PC-9 (cell line): ENCODE results near the gene GNRHR.

Source experiments
- EZH2 ChIP-seq: fragments of 200-600 bp; sonication (generic); IDR thresholded peaks from 2 replicates; pipeline ENCODE4 v1.8.0; 2017; ENCODE audit warnings: antibody characterized with exemption, low read depth
- TF ChIP-seq, protein P1 (sequence below): fragments of 200-600 bp; sonication (generic); conservative IDR thresholded peaks from 2 replicates; pipeline ENCODE4 v1.6.1; 2017; ENCODE audit warnings: mixed run types, antibody characterized with exemption, mild to moderate bottlenecking, moderate library complexity

DNA sequence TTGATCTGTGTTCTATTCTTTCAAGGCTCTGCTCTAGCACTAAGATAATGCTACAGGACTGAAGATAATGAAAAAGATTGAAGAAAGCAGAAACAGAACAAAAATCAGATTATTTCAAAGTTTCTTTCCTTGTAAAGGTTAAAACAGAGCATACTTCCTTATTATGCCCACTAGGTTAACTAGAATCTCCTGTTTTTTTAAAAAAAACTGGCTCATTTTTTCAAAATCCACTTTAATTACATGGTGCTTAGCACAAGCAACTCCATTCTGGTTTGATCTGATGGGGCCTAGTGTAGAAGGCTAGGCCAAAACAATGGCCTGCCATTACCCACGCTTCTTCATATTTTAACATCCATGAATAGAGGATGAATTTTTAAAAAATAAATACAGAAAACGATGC lies 52.0 kb downstream of the GNRHR start:
- TF ChIP-seq, protein P1, sequence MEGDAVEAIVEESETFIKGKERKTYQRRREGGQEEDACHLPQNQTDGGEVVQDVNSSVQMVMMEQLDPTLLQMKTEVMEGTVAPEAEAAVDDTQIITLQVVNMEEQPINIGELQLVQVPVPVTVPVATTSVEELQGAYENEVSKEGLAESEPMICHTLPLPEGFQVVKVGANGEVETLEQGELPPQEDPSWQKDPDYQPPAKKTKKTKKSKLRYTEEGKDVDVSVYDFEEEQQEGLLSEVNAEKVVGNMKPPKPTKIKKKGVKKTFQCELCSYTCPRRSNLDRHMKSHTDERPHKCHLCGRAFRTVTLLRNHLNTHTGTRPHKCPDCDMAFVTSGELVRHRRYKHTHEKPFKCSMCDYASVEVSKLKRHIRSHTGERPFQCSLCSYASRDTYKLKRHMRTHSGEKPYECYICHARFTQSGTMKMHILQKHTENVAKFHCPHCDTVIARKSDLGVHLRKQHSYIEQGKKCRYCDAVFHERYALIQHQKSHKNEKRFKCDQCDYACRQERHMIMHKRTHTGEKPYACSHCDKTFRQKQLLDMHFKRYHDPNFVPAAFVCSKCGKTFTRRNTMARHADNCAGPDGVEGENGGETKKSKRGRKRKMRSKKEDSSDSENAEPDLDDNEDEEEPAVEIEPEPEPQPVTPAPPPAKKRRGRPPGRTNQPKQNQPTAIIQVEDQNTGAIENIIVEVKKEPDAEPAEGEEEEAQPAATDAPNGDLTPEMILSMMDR = no peak
- no peak for TF ChIP-seq EZH2
